ENCODE measurements around the gene EIF2AK2.

DNA sequence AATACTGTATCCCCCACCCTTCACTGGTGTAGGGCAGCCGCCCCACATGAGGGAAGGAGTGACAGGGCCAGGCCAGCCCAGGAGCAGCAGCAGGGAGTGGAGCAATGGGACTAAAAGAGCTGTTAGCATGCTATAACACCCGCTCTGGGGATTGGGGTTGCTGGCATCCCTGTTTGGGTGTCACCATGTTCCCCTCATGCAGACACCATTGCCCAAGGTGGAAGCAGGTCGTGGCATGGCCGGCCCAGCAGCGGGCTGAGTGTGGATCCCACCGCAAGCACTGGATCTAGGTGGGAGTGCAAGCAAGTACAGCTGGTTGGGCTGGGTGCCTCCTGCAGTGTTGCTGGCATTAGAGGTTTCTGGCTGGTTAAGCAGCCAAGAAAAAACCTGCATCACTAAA lies 35.0 kb upstream of the EIF2AK2 start:
- TF ChIP-seq POLR2A (IDR thresholded peaks at IDR 0.05) (no peak), POLR2AphosphoS5 (IDR thresholded peaks at IDR 0.05) (no peak)

Data from spleen (tissue), 3 donors.